ENCODE measurements around the gene RBM12.

- TF ChIP-seq CTCF (IDR thresholded peaks at IDR 0.05): no peak
- no peak for TF ChIP-seq POLR2A (IDR thresholded peaks at IDR 0.05)
These were observed 46.3 kb upstream of the RBM12 start for GRCh38 chr20:35710884-35711587.
